Kidney tubule cell (primary cell): Measurements from ENCODE around the gene CHL1.
"Not testable (repeated sequence)": the region's sequence is repeated elsewhere in the genome, so short reads cannot be mapped to it uniquely, and the experiment has no call there.

Experiments used
- DNase-seq: peaks from one replicate; pipeline ENCODE4 v3.0.0-alpha.2; 2018; ENCODE audit warnings: low spot score

CHL1 gene

GRCh38 chr3:341998-342397 lies 145.4 kb downstream of the CHL1 start:
- no peak for DNase-seq

DNA sequence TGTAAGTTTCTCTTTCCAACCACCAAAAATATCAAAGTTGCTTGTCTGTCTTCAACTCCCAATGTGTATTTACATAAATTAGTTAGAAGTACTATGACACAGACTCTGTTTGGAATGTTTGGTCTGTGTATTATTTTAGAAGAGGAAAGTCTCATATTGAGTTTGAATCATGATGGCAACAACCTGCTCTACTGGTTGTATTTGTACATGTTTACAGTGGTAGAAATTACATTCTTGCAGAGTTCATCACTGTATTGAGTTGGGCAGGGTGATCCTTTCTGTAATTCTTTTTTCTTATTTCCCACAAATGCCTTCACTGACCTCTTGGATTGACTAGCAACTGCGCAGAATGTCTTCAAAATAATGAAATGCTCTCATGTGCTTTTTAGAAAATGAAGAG lies 149.6 kb downstream of the CHL1 start:
- DNase-seq, result peak; percentile 55

GRCh38 chr3:347581-347980 lies 151.0 kb downstream of the CHL1 start:
- no peak for DNase-seq

DNA sequence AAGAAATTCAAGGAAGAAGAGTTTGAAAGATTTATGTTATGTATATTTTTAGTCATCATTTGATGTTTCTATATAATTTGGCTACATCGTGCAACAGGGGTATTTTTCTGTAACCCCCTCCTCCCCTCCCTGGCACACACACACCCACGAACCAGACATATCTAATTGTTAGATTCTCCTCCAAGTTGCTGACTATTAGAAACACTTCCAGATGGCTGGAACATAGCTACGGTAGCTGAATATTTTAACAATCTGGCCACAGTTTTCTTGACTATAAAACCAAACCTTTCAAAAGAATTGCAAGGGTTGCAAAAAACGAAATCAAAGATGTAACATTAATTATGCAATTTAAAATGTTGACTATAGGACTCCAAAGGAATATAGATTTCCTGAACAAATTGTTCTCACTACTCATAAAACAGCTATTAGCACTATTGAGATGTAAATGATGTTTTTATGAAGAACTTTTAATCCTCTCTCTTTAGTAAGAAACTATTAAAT lies 154.4 kb downstream of the CHL1 start:
- no peak for DNase-seq

- DNase-seq, result no peak
Measured at GRCh38 chr3:352599-352998, 156.0 kb downstream of the CHL1 start.

GRCh38 chr3:353191-353739 lies 156.7 kb downstream of the CHL1 start:
- no peak for DNase-seq

DNA sequence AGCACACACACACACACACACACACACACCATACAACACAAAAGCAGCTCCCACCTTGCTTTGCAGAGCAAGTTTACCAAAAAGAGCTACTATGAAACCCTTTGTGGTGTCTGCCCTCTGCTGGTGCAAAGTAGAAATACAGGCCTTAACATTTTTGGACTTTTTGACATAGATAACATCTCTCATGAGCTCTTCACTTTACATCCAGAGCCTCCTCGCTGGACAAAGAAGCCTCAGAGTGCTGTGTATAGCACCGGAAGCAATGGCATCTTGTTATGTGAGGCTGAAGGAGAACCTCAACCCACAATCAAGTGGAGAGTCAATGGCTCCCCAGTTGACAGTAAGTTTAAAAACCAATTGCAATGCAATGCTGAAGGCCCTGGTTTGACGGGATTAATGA lies 157.9 kb downstream of the CHL1 start:
- DNase-seq, result peak; percentile 71

DNA sequence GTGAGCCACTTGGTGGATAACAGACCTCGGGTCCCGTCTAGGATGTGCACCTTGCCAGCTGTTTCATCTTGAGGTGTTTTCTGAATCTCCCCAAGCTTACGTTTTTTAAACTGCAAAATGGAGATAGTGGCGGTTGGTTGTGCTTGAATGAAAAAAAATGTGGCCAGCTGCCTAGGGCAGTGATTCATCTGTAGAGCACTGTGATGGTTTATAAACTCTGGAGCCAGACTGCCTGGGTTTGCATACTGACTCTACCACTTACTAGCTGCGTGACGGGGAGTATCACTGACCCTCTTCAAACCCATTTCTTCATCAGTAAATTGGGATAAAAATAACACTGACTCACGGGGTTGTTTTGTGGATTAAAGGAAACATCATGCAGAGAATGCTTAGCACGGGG lies 159.1 kb downstream of the CHL1 start:
- DNase-seq, result peak; percentile 87

- DNase-seq, result peak; percentile 79
Measured at GRCh38 chr3:356952-357351, 160.4 kb downstream of the CHL1 start.

GRCh38 chr3:359672-360071 lies 163.1 kb downstream of the CHL1 start:
- peak; percentile 60 for DNase-seq

DNA sequence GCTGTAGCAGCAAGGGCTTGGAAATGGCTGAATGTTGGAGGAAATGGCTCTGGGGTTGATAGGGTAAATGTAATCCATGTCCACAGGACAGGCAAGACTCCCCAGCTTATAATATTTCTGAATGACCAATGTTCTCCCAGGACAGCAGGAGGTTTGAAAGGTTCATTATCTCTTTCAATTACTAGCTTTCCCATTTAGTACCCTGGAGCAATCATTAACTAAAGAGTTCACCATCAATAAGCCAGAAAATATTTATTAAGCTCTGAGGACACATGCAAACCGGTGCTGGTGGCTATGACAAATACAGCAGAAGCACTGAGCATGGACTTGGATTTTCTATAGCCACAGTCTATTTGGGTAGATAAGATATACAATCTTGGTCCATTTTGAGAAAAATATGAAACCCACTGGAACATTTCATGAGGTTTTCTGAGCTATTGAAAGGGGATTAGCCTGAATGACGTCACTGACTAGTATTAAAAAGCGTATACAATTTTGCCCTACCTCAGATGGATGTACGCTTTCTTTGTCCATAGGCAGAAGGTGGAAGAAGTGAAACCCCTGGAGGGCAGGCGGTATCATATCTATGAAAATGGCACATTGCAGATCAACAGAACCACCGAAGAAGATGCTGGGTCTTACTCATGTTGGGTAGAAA lies 166.2 kb downstream of the CHL1 start:
- DNase-seq, result peak; percentile 36

DNA sequence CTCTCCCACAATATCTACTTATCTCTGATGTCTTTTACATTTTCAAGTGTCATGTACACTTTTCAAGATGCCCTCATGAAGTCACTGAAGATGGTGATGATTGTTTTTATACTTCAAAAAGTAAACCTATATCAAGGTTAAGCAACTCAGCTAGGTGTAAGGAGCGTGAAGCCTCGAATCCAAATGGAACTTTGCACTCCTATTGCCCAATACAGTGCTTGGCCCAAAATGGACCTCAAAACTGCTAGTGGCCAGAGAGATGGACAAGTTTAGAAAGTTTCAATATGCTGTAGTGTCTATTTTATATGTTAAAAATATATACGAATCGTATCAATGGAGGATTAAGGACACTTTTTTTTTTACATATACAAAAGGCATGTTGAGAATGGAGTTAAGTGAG lies 167.7 kb downstream of the CHL1 start:
- no peak for DNase-seq

DNA sequence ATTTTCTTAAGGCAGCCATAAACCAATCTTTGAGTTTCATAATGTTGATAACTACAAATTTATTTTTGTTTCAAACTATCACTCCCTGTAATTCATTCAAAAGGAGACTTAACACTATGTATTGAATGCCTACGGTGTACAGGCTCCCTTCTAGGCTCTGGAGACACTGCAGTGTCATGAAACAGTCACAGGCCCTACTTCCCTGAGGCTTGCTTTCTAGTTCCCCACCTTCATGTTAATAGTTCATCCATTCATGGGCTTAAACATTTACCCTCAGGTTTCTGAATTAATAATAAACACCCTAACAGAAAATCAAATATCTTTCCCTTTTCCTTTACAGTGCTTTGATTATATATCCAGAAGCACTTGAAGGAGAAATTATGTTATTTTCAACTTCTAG lies 168.7 kb downstream of the CHL1 start:
- peak; percentile 75 for DNase-seq

GRCh38 chr3:366253-366652 lies 169.7 kb downstream of the CHL1 start:
- not testable (repeated sequence) for DNase-seq

- no peak for DNase-seq
Measured at GRCh38 chr3:373193-373779, 176.7 kb downstream of the CHL1 start.

- no peak for DNase-seq
Measured at GRCh38 chr3:374459-374858, 177.9 kb downstream of the CHL1 start.

- DNase-seq, result peak; percentile 68
Measured at GRCh38 chr3:377158-377561, 180.6 kb downstream of the CHL1 start.

DNA sequence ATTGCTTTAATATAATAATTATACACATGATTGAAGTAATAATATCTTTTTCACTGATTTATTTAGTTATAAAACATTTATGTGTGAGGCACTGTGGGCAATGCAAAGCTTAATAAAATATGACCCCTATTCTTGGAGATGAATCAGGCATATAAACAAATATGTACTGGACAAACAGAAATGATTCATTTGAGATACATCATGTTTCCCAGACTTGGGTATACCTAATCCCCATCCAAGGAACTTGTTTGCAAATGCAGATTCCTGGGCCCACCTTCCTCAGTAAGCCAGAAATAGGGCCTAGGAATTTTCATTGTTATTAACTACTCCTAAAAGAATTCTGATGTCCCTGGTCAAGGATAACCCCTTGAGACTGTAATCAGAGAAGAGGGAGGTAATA lies 184.2 kb downstream of the CHL1 start:
- DNase-seq, result no peak

GRCh38 chr3:385151-385550 lies 188.6 kb downstream of the CHL1 start:
- DNase-seq, result peak; percentile 90

DNA sequence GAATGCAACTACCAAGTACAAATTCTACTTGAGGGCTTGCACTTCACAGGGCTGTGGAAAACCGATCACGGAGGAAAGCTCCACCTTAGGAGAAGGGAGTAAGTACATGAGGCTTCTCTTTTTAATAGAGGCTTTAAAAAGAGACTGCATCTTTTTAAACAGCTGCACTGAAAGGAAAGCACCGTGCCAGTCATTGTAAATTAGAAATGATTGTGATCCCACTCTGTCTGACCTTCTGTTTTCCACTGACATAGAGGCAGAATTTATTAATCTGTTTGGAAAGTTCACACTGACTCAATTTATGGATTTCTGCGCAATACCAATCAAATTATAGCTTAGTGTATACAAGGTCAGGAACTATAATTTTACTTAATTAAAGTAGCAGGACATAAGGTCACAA lies 198.2 kb downstream of the CHL1 start:
- no peak for DNase-seq

DNA sequence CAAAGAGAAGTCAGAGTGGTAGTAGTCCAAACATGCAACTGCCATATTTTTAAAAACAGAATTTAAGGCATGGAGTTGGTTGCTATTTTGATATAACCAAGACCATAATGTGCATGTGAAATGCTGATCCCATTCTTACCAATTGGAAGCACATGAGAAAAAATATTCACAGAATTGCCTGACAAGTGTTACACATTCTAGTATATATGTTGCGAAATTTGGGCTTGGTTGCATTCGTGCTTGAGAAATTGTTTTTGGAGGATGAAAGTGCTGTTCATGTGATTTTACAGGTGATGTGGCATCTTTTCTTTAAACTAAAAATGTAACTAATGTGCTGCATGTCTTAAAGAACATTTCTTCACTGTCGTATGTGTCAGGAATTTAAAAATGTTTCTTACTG lies 199.7 kb downstream of the CHL1 start:
- no peak for DNase-seq

DNA sequence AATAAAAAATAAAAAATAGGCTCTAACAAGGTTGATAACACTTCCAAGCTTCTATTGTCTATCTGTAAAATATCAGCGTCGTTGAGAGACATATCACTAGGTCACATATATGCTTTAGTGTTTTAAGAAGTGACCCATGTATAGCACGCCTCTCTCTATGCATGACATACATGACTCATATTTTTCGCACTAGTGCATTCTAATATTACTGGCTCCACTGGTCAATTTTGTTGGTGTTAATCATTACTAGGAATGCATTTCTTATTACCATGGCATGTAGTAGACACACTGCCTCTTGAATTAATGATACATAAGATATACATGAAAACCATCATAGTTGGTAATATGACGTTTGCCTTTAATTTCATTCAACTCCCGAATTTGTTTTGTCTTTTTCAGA lies 203.1 kb downstream of the CHL1 start:
- DNase-seq, result peak; percentile 63

- DNase-seq, result no peak
Measured at GRCh38 chr3:403826-404225, 207.3 kb downstream of the CHL1 start.

GRCh38 chr3:409011-409410 lies 212.4 kb downstream of the CHL1 start:
- no peak for DNase-seq
